Immature natural killer cell (primary cell): ENCODE measurements around the gene ART3. TPM values are rescaled to one million over a fixed set of nuclear protein-coding genes. Genes with fewer than 3 reads are reported as not detected.
A peak's percentile ranks its signal among the peaks of the same experiment; 100 is the strongest.

ENCODE experiments used
- DNase-seq, 3 donors: peaks; one replicate each; pipeline ENCODE4 v3.0.0; 2022; ENCODE audit warnings: mixed read lengths in 1 of 3
- H3K27ac Mint-ChIP-seq, 6 donors: one replicate each; pipeline ENCODE4 v1.8.0; 2020; ENCODE audit warnings: mixed read lengths in 6 of 6, mild to moderate bottlenecking in 5 of 6, inconsistent platforms in 4 of 6, moderate library complexity in 3 of 6
- H3K27me3 Mint-ChIP-seq, 3 donors: one replicate each; pipeline ENCODE4 v1.8.0; 2020 to 2021; ENCODE audit warnings: low read depth in 3 of 3, mild to moderate bottlenecking in 3 of 3, mixed read lengths in 3 of 3, moderate library complexity in 3 of 3, inconsistent platforms in 1 of 3
- H3K36me3 Mint-ChIP-seq, 3 donors: one replicate each; pipeline ENCODE4 v1.8.0; 2020; ENCODE audit warnings: mixed read lengths in 3 of 3, inconsistent platforms in 2 of 3, mild to moderate bottlenecking in 2 of 3
- H3K4me1 Mint-ChIP-seq, 2 donors: one replicate each; pipeline ENCODE4 v1.8.0; 2020; ENCODE audit warnings: inconsistent platforms in 2 of 2, mild to moderate bottlenecking in 2 of 2, mixed read lengths in 2 of 2, moderate library complexity in 1 of 2
- H3K4me3 Mint-ChIP-seq, 5 donors: one replicate each; pipeline ENCODE4 v1.8.0; 2020; ENCODE audit warnings: mild to moderate bottlenecking in 5 of 5, mixed read lengths in 5 of 5, inconsistent platforms in 3 of 5, moderate library complexity in 3 of 5
- H3K9me3 Mint-ChIP-seq, 6 donors: one replicate each; pipeline ENCODE4 v1.8.0; 2020; ENCODE audit warnings: mild to moderate bottlenecking in 6 of 6, mixed read lengths in 6 of 6, inconsistent platforms in 4 of 6, moderate library complexity in 3 of 6
- polyA plus RNA-seq, 3 donors: library from polyadenylated mRNA; unstranded; fragments of 300-500 nt; fragmentation: Illumina TruSeq; gene quantifications; one replicate each; pipeline ENCODE4 v1.2.3, GENCODE V29; 2021

Gene ART3
- polyA plus RNA-seq, 3 donors from 2014 or later, result not detected

DNA sequence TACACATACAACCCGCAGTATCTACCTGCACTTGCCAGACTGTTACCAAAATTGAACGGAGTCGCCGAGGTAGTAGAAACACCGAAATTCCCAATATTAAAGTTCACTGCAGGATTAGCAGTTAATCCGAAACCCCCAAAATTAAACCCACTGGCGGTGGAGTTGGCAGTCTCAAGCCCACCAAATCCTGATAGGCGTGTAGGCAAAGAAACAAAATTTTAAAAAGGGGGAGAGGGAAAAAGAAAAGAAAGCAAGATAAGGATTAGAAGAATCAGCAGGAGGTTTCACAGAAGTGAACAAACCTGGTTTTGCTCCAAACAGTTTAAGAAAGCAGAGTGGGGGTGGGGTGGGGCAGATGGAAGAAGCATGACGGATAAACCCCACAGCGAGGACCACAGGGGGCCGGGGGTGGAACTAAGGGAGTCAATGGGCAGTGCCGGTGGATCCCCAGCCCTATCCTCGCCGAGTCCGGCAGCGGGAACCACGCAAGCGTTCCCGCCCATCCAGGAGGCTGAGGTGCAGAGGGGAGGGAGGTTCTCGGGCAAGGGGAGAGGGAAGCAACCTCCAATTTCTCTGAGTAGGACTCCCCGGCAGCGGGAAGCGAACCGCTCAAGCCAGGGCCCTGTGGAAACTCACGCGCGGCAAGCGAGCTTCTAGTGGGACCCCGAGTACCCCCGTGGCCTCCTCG, 73.1 kb downstream of the ART3 start:
- H3K27me3 Mint-ChIP-seq, result peaks cover 0 to 3% (median 0%) of the 10 kb centered on the region in 3 donors
- peak overlapping the region; percentile 92 to 99 (median 95) for H3K27ac Mint-ChIP-seq
- peaks cover 37 to 54% of the 10 kb centered on the region in 2 donors for H3K4me1 Mint-ChIP-seq
- H3K36me3 Mint-ChIP-seq, result peaks cover 0 to 4% (median 4%) of the 10 kb centered on the region in 3 donors
- H3K9me3 Mint-ChIP-seq, result no peaks in the 10 kb centered on the region
- peak in 2 of 3 donors; percentile 0 to 38 for DNase-seq
- peak overlapping the region; percentile 95 to 99 (median 97) for H3K4me3 Mint-ChIP-seq

DNA sequence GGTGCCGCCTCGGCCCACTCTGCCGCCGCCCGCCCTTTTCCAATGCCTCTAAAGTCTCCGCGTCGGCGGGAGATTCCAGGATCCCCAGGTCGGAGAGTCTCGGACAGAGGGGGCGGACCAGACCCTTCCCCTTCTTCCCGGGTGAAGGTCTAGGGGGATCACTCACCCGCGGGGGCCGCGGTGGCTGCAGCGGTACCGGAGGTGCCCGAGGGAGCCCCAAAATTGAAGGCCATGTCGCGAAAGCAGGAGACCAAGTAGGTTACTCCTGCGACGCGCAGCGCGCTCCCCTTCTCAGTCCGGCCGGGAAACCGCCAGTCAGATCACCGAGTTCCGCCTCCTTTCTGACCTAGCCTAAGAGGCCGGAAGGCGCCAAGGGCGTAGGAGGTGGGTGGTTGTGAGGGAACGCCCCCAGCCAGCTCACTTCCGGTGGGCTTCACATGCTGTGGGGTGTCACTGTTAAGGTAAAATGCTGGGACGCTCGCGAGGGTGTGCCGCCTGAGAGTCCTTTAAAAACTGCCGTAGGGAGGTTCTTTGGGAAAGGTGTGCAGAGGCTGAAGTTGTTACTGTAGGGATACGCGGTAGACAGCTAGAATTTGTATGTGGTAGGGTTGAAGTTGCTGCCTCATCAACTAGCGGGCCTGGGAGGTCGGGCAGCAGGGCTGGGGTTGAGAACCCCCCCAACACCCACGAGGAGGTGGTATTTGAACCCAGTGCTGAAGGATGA, 73.8 kb downstream of the ART3 start, which contains the start of gene NUP54:
Gene NUP54 (minus strand): TSS at position 256 of the 724 bp plus-strand sequence. CDS start 23 bp downstream, at position 233.
- Mint-ChIP-seq H3K27ac (peak within 1 kb of the TSS; percentile 92 to 99 (median 96)), H3K4me1 (peaks cover 35 to 54% of the 10 kb centered on the region in 2 donors), H3K36me3 (no peaks in the 10 kb centered on the region), H3K9me3 (no peaks in the 10 kb centered on the region), H3K4me3 (peak within 1 kb of the TSS; percentile 95 to 99 (median 97)), H3K27me3 (peaks cover 0 to 3% (median 0%) of the 10 kb centered on the region in 3 donors)
- peak; percentile 88 to 93 (median 90) for DNase-seq

DNA sequence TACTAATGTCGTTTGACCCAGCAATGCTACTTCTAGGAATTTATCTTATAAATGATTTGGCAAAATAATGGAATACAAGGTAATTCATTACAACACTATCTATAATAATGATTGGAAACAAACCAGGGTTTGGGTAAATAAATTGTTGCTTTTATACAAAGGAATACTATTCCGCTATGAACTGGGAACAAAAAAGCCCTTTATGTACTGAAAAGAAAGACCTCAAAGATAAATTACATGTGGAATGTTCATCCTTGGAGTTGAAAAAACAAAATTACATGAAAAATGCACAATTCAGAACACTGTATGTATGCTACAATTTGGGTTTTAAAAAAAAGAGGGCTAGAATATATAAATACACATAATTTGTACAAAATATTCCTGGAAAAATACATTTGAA, 78.8 kb downstream of the ART3 start:
- Mint-ChIP-seq H3K4me1 (peaks cover 9 to 19% of the 10 kb centered on the region in 2 donors), H3K27ac (no peak overlapping the region), H3K4me3 (no peak overlapping the region), H3K27me3 (peaks cover 0 to 3% (median 0%) of the 10 kb centered on the region in 3 donors), H3K9me3 (peaks cover 0 to 4% (median 0%) of the 10 kb centered on the region in 6 donors), H3K36me3 (peaks cover 0 to under 1% (median under 1%) of the 10 kb centered on the region in 3 donors)
- DNase-seq, result no peak

DNA sequence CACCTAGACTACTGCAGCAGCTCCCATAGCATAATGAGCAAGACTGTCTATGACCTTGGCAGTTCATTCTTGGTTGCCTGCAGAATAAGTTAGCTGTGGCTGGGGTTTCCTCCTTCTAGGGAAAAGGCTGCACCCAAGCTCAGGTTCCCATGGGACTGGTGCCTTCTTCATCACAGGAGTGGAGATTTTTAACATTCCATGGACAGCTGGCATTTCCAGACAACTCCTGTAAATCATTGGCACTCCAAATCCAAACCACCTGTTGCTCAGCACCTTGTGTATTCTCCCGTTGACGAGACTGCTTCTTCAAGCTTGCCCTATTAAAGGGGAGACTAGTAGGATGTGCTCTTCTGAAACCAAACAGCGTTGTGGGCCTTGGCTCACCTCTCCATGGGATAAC, 81.5 kb downstream of the ART3 start:
- DNase-seq, result no peak
- H3K4me1 Mint-ChIP-seq, result no peaks in the 10 kb centered on the region
- no peak overlapping the region for H3K27ac Mint-ChIP-seq
- H3K4me3 Mint-ChIP-seq, result no peak overlapping the region
- peaks cover 0 to 18% (median 11%) of the 10 kb centered on the region in 3 donors for H3K36me3 Mint-ChIP-seq
- H3K9me3 Mint-ChIP-seq, result peaks cover 0 to 4% (median 0%) of the 10 kb centered on the region in 6 donors
- no peaks in the 10 kb centered on the region for H3K27me3 Mint-ChIP-seq

DNA sequence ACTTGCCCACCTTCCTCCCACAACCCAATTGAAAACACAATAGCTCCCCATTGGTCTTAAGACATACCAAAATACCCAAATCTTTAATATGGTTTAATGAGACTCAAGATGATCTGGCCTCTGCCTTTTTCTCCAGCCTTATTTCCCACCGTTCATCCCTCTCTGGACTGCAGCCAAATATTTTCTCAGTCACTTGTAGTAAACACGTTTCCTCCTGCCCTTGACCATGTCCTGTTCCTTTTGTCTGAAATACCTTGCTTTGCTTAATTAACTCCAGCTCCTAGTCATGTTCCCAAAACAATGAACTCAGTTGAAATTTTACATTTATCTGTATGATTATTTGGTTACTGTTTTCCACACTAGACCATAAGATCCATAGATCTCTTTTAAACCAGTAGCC, 82.1 kb downstream of the ART3 start:
- DNase-seq, result no peak
- Mint-ChIP-seq H3K9me3 (peaks cover 0 to 4% (median 0%) of the 10 kb centered on the region in 6 donors), H3K4me3 (no peak overlapping the region), H3K4me1 (no peaks in the 10 kb centered on the region), H3K27me3 (no peaks in the 10 kb centered on the region), H3K36me3 (peaks cover 6 to 25% (median 18%) of the 10 kb centered on the region in 3 donors), H3K27ac (peak overlapping the region in 1 of 6 donors; percentile 17)

DNA sequence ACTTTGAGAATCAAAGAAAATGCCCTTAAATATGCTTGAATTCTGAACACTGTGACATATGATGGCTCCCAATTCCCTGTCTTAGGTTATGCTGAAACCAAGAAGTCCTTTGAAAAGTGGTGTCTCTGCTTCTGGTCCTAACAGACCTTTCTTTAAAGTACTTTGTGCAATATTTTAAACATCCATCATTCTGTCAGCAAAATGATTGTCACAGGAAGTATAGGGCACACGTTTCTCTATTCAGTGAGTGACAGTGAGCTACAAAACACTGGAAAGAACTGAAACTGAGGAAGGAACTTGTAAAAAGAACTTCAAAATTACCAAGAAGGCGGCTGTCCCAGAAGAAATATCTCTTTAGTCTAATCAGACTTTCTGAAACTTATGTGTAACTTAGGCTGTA, 85.8 kb downstream of the ART3 start:
- Mint-ChIP-seq H3K27ac (no peak overlapping the region), H3K4me1 (no peaks in the 10 kb centered on the region), H3K27me3 (no peaks in the 10 kb centered on the region), H3K9me3 (no peaks in the 10 kb centered on the region), H3K36me3 (peaks cover 13 to 43% (median 38%) of the 10 kb centered on the region in 3 donors), H3K4me3 (no peak overlapping the region)
- DNase-seq, result no peak

Other genes starting within 250 kb of the ART3 start
- gene PPEF2, start 172.3 kb upstream of the ART3 start, polyA plus RNA-seq, result not detected
- 10 to 100 TPM; 56.4 to 77.6 (median 73.2) TPM for gene NAAA, start 133.7 kb upstream of the ART3 start, polyA plus RNA-seq
- gene SDAD1, start 83.8 kb upstream of the ART3 start, polyA plus RNA-seq, result 10 to 100 TPM; 43.6 to 73.4 (median 53.3) TPM
- not detected for gene CXCL9, start 67.2 kb upstream of the ART3 start, polyA plus RNA-seq
- not detected for gene CXCL10, start 51.2 kb upstream of the ART3 start, polyA plus RNA-seq
- not detected for gene CXCL11, start 38.6 kb upstream of the ART3 start, polyA plus RNA-seq
- 10 to 100 TPM; 33.0 to 39.2 (median 33.8) TPM for gene NUP54, start 73.7 kb downstream of the ART3 start, polyA plus RNA-seq
- 10 to 100 TPM in 2 of 3 donors, 1 to 10 TPM in 1; 8.8 to 17.1 (median 16.4) TPM for gene SCARB2, start 139.1 kb downstream of the ART3 start, polyA plus RNA-seq
- gene FAM47E, start 177.0 kb downstream of the ART3 start, polyA plus RNA-seq, result not detected
- 1 to 10 TPM in 1 of 3 donors, under 1 TPM in 2; 0.89 to 2.1 (median 0.91) TPM for gene STBD1, start 232.0 kb downstream of the ART3 start, polyA plus RNA-seq